B cell (primary cell): Measurements from ENCODE around the gene CNPY3.

ENCODE experiments used
- EZH2 ChIP-seq: IDR thresholded peaks from 2 replicates; pipeline ENCODE4 v1.6.1; 2012; ENCODE audit warnings: borderline replicate concordance, low read depth, mild to moderate bottlenecking, moderate library complexity, low read length; ENCODE audit not compliant: insufficient read depth, poor library complexity, severe bottlenecking
- TF ChIP-seq, protein P1 (sequence below): fragments of 200-600 bp; IDR thresholded peaks from one replicate; pipeline ENCODE4 v1.8.0; 2022; ENCODE audit warnings: antibody characterized with exemption, mild to moderate bottlenecking

GRCh38 chr6:42962502-42963178 lies 33.4 kb downstream of the CNPY3 start:
- TF ChIP-seq, protein P1, sequence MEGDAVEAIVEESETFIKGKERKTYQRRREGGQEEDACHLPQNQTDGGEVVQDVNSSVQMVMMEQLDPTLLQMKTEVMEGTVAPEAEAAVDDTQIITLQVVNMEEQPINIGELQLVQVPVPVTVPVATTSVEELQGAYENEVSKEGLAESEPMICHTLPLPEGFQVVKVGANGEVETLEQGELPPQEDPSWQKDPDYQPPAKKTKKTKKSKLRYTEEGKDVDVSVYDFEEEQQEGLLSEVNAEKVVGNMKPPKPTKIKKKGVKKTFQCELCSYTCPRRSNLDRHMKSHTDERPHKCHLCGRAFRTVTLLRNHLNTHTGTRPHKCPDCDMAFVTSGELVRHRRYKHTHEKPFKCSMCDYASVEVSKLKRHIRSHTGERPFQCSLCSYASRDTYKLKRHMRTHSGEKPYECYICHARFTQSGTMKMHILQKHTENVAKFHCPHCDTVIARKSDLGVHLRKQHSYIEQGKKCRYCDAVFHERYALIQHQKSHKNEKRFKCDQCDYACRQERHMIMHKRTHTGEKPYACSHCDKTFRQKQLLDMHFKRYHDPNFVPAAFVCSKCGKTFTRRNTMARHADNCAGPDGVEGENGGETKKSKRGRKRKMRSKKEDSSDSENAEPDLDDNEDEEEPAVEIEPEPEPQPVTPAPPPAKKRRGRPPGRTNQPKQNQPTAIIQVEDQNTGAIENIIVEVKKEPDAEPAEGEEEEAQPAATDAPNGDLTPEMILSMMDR, result no peak
- no peak for TF ChIP-seq EZH2
